Type B pancreatic cell (in vitro differentiated cells): ENCODE data around the gene CIT. TPM values are rescaled to one million over a fixed set of nuclear protein-coding genes. Genes with fewer than 3 reads are reported as not detected.

Experiments
- DNase-seq: peaks from one replicate; pipeline ENCODE4 v3.0.0; 2021; ENCODE audit warnings: mixed read lengths; ENCODE audit not compliant: unreplicated experiment; ENCODE audit errors: extremely low spot score
- H3K27ac Mint-ChIP-seq: 2 replicates; pipeline ENCODE4 v1.8.0; 2021; ENCODE audit warnings: mild to moderate bottlenecking, mixed read lengths
- H3K27me3 Mint-ChIP-seq: 2 replicates; pipeline ENCODE4 v1.8.0; 2021; ENCODE audit warnings: mixed read lengths
- H3K36me3 Mint-ChIP-seq: 2 replicates; pipeline ENCODE4 v1.8.0; 2021; ENCODE audit warnings: mixed read lengths
- H3K4me1 Mint-ChIP-seq: one replicate; pipeline ENCODE4 v1.8.0; 2021; ENCODE audit warnings: mixed read lengths; ENCODE audit not compliant: unreplicated experiment
- H3K4me3 Mint-ChIP-seq: 2 replicates; pipeline ENCODE4 v1.8.0; 2021; ENCODE audit warnings: mild to moderate bottlenecking, mixed read lengths
- H3K9me3 Mint-ChIP-seq: 2 replicates; pipeline ENCODE4 v1.8.0; 2021; ENCODE audit warnings: mixed read lengths
- total RNA-seq: library from RNA; stranded (reverse); gene quantifications from 2 replicates; pipeline ENCODE4 v1.2.1, GENCODE V29; 2021; ENCODE audit warnings: low replicate concordance
- TF ChIP-seq, protein P1 (sequence below): fragments of 200-600 bp; sonication (generic); conservative IDR thresholded peaks from 2 replicates; pipeline ENCODE4 v1.5.0; 2021; ENCODE audit warnings: antibody characterized with exemption, mild to moderate bottlenecking

Gene CIT
- total RNA-seq, 1 donor from 2014 or later: 50.9 TPM

GRCh38 chr12:119791453-119791852 lies 85.7 kb downstream of the CIT start:
- no peaks in the 10 kb centered on the region for H3K27me3 Mint-ChIP-seq
- TF ChIP-seq, protein P1, sequence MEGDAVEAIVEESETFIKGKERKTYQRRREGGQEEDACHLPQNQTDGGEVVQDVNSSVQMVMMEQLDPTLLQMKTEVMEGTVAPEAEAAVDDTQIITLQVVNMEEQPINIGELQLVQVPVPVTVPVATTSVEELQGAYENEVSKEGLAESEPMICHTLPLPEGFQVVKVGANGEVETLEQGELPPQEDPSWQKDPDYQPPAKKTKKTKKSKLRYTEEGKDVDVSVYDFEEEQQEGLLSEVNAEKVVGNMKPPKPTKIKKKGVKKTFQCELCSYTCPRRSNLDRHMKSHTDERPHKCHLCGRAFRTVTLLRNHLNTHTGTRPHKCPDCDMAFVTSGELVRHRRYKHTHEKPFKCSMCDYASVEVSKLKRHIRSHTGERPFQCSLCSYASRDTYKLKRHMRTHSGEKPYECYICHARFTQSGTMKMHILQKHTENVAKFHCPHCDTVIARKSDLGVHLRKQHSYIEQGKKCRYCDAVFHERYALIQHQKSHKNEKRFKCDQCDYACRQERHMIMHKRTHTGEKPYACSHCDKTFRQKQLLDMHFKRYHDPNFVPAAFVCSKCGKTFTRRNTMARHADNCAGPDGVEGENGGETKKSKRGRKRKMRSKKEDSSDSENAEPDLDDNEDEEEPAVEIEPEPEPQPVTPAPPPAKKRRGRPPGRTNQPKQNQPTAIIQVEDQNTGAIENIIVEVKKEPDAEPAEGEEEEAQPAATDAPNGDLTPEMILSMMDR: no peak
- DNase-seq: no peak
- peaks cover 3% of the 10 kb centered on the region for H3K36me3 Mint-ChIP-seq
- H3K27ac Mint-ChIP-seq: no peak overlapping the region
- H3K4me1 Mint-ChIP-seq: no peaks in the 10 kb centered on the region
- H3K9me3 Mint-ChIP-seq: no peaks in the 10 kb centered on the region
- no peak overlapping the region for H3K4me3 Mint-ChIP-seq

DNA sequence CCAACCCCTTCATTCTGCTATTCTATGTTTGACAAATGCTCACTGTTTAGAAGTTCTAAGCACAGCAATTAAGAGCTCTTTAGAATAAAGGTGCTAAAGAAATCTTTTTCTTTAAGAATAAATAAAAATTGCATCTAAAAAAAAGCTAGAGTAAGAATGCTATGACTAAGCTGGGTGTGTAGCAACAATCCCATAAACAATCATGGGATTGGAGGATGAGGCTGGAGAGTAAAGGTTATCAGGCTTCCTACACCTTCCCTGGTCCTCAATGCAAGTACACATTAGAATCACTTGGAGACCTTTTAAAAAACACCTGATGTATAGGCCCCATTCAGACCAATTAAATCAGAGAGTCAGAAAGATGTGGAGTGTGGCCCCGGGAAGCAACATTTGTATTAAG lies 88.3 kb downstream of the CIT start:
- H3K27me3 Mint-ChIP-seq: no peaks in the 10 kb centered on the region
- H3K36me3 Mint-ChIP-seq: peaks cover 18% of the 10 kb centered on the region
- peaks cover 5% of the 10 kb centered on the region for H3K9me3 Mint-ChIP-seq
- H3K27ac Mint-ChIP-seq: no peak overlapping the region
- TF ChIP-seq, protein P1: no peak
- H3K4me1 Mint-ChIP-seq: no peaks in the 10 kb centered on the region
- no peak overlapping the region for H3K4me3 Mint-ChIP-seq
- no peak for DNase-seq

DNA sequence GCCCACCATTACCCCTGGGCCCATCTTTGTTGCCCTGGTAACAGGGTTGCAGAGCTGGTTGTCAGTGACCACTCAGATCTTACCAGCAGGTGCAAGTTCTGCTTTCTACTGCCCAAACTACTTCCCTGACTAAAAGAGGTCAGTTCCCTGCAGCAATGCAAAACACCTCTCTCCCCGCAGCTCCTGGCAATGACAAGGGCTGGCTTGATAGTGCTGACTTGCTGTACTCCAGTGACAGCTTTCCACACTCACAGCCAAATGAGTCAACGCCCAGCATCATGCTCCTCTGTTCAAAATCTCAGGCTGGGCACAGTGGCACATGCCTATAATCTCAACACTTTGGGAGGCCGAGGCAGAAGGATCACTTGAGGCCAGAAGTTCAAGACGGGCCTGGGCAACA lies 90.6 kb downstream of the CIT start:
- TF ChIP-seq, protein P1: no peak
- Mint-ChIP-seq H3K27ac (no peak overlapping the region), H3K27me3 (no peaks in the 10 kb centered on the region), H3K36me3 (peaks cover 22% of the 10 kb centered on the region), H3K4me1 (no peaks in the 10 kb centered on the region), H3K4me3 (no peak overlapping the region), H3K9me3 (peaks cover 5% of the 10 kb centered on the region)
- no peak for DNase-seq

DNA sequence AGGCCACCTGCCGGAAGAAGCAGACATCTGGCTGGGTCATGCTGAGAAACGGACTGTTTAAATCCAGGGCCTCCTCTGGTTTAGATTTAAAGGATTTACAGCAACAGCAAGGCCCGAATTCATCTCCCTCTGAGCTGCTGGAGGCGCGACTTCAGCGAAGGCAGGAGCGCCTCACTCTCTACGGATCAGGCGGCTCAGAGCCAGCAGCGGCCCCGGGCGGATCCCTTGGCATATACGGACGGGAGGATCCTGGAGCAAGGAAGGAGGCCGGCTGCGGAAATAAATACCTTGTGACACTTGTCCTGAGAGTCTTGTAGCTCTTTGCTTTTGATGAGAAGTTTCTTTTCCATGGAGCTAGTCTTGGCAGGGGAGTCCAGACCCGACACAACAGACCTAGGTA lies 92.4 kb downstream of the CIT start:
- TF ChIP-seq, protein P1: no peak
- no peak overlapping the region for H3K27ac Mint-ChIP-seq
- H3K36me3 Mint-ChIP-seq: peaks cover 26% of the 10 kb centered on the region
- H3K4me3 Mint-ChIP-seq: no peak overlapping the region
- H3K27me3 Mint-ChIP-seq: no peaks in the 10 kb centered on the region
- H3K4me1 Mint-ChIP-seq: peaks cover 4% of the 10 kb centered on the region
- DNase-seq: no peak
- peaks cover 5% of the 10 kb centered on the region for H3K9me3 Mint-ChIP-seq

DNA sequence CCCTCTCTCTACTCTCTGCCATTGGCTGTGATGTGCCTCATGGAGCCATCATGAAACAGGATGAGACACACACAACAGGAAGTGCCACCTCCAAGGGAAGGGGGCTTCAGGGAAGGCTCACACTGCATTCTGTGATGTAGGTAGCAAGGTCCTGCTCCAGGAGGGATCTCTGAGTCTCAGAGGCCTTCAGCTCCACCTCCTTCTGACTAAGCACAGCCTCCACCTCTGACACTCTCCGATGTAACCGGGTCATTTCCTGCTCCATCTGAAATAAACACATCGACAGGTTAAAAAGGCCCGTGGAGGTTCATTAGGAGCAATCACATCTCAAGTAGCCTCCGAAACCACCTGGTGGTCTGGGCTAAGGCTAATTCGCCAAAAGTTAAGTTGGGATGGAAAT lies 93.3 kb downstream of the CIT start:
- Mint-ChIP-seq H3K36me3 (peaks cover 26% of the 10 kb centered on the region), H3K9me3 (peaks cover 5% of the 10 kb centered on the region), H3K27me3 (no peaks in the 10 kb centered on the region), H3K4me3 (no peak overlapping the region), H3K27ac (no peak overlapping the region), H3K4me1 (peaks cover 4% of the 10 kb centered on the region)
- TF ChIP-seq, protein P1: no peak
- no peak for DNase-seq

GRCh38 chr12:119781804-119782203 lies 95.3 kb downstream of the CIT start:
- H3K27ac Mint-ChIP-seq: no peak overlapping the region
- DNase-seq: no peak
- H3K27me3 Mint-ChIP-seq: no peaks in the 10 kb centered on the region
- TF ChIP-seq, protein P1: no peak
- peaks cover 4% of the 10 kb centered on the region for H3K4me1 Mint-ChIP-seq
- H3K36me3 Mint-ChIP-seq: peaks cover 22% of the 10 kb centered on the region
- H3K9me3 Mint-ChIP-seq: peaks cover 5% of the 10 kb centered on the region
- H3K4me3 Mint-ChIP-seq: no peak overlapping the region
